Tibial artery (tissue), 4 donors: Measurements from ENCODE around the gene SAPCD2.

Source experiments
- DNase-seq, 2 donors: peaks; one replicate each; pipeline ENCODE4 v3.0.0-alpha.2; 2019
- H3K27ac ChIP-seq, 2 donors: fragments of 200-600 bp; sonication (generic) in 1 of 2; 1 replicate in 1 of 2; 2 replicates in 1 of 2; pipeline ENCODE4 v1.5.1; 2018 to 2019; ENCODE audit warnings: mild to moderate bottlenecking in 1 of 2
- H3K27me3 ChIP-seq, 2 donors: fragments of 200-600 bp; sonication (generic) in 1 of 2; one replicate each; pipeline versions ENCODE4 v1.5.1 to v1.6.0; 2016 to 2019
- H3K36me3 ChIP-seq, 3 donors: fragments of 200-600 bp; sonication (generic) in 2 of 3; one replicate each; pipeline ENCODE4 v1.5.1; 2016 to 2019; ENCODE audit warnings: mild to moderate bottlenecking in 2 of 3
- H3K4me1 ChIP-seq, 4 donors: fragments of 200-600 bp; sonication (generic) in 2 of 4; 1 replicate in 3 of 4; 2 replicates in 1 of 4; pipeline ENCODE4 v1.5.1; 2016 to 2019
- H3K4me3 ChIP-seq, 2 donors: fragments of 200-600 bp; sonication (generic) in 1 of 2; 1 replicate in 1 of 2; 2 replicates in 1 of 2; pipeline ENCODE4 v1.5.1; 2018 to 2019; ENCODE audit warnings: mild to moderate bottlenecking in 2 of 2
- H3K9me3 ChIP-seq, 3 donors: fragments of 200-600 bp; sonication (generic) in 1 of 3; one replicate each; pipeline ENCODE4 v1.5.1; 2016 to 2019
- CTCF ChIP-seq, 2 experiments: fragments of 200-600 bp in 1 of 2; fragments of 450-650 bp in 1 of 2; IDR thresholded peaks; one replicate each; pipeline ENCODE4 v1.5.1; 2017 to 2019; ENCODE audit warnings: antibody characterized with exemption in 2 of 2, mild to moderate bottlenecking in 1 of 2, moderate library complexity in 1 of 2
- intact Hi-C: fragments of 100-400 bp; cut with DNase I; formaldehyde crosslinking; loops from one replicate; pipeline ENCODE4 v1.15.0; 2023; ENCODE audit warnings: low total_unique reads

SAPCD2 gene

GRCh38 chr9:137077010-137077747, 6.8 kb upstream of the SAPCD2 start, which contains the start of gene UAP1L1:
UAP1L1 (plus strand) TSS chr9:137077517; CDS start chr9:137077533, 16 bp downstream.
- DNase-seq, result peak; percentile 87 to 88
- Histone ChIP-seq H3K4me1 (peaks cover 4 to 30% (median 22%) of the 10 kb centered on the region in 4 donors), H3K4me3 (peak within 1 kb of the TSS; percentile 54 to 65), H3K9me3 (no peaks in the 10 kb centered on the region), H3K36me3 (peaks cover 0 to 32% (median 28%) of the 10 kb centered on the region in 3 donors), H3K27me3 (peaks cover 0 to 31% of the 10 kb centered on the region in 2 donors), H3K27ac (peak within 1 kb of the TSS; percentile 52 to 63)
- intact Hi-C loops, result loop anchor here (5.0 kb wide), 1 partner anchor 35 kb away; no protein-coding TSS in a partner anchor
- no peak for TF ChIP-seq CTCF (IDR thresholded peaks at IDR 0.05)

GRCh38 chr9:137076636-137077009, 6.3 kb upstream of the SAPCD2 start:
- intact Hi-C loops, result loop anchor here (5.0 kb wide), 1 partner anchor 34 kb away; no protein-coding TSS in a partner anchor
- H3K9me3 ChIP-seq, result no peaks in the 10 kb centered on the region
- TF ChIP-seq CTCF (IDR thresholded peaks at IDR 0.05), result no peak
- peak overlapping the region; percentile 28 to 63 for H3K27ac ChIP-seq
- H3K36me3 ChIP-seq, result peaks cover 0 to 27% (median 23%) of the 10 kb centered on the region in 3 donors
- no peak for DNase-seq
- H3K4me3 ChIP-seq, result peak overlapping the region; percentile 54 to 65
- peaks cover 0 to 28% of the 10 kb centered on the region in 2 donors for H3K27me3 ChIP-seq
- H3K4me1 ChIP-seq, result peaks cover 4 to 31% (median 22%) of the 10 kb centered on the region in 4 donors

GRCh38 chr9:137075275-137075775, 5.0 kb upstream of the SAPCD2 start:
- no peak for DNase-seq
- H3K27ac ChIP-seq, result no peak overlapping the region
- intact Hi-C loops, result loop anchor here (5.0 kb wide), 1 partner anchor 33 kb away; no protein-coding TSS in a partner anchor
- no peaks in the 10 kb centered on the region for H3K9me3 ChIP-seq
- H3K36me3 ChIP-seq, result peaks cover 0 to 19% (median 16%) of the 10 kb centered on the region in 3 donors
- H3K27me3 ChIP-seq, result peaks cover 0 to 23% of the 10 kb centered on the region in 2 donors
- peaks cover 4 to 44% (median 31%) of the 10 kb centered on the region in 4 donors for H3K4me1 ChIP-seq
- no peak for TF ChIP-seq CTCF (IDR thresholded peaks at IDR 0.05)
- no peak overlapping the region for H3K4me3 ChIP-seq

GRCh38 chr9:137074657-137075274, 4.4 kb upstream of the SAPCD2 start:
- Histone ChIP-seq H3K27ac (no peak overlapping the region), H3K4me1 (peaks cover 4 to 50% (median 36%) of the 10 kb centered on the region in 4 donors), H3K9me3 (no peaks in the 10 kb centered on the region), H3K27me3 (peaks cover 0 to 26% of the 10 kb centered on the region in 2 donors), H3K4me3 (no peak overlapping the region), H3K36me3 (peaks cover 0 to 13% (median 11%) of the 10 kb centered on the region in 3 donors)
- intact Hi-C loops, result loop anchor here (5.0 kb wide), 1 partner anchor 32 kb away; no protein-coding TSS in a partner anchor
- no peak for TF ChIP-seq CTCF (IDR thresholded peaks at IDR 0.05)
- DNase-seq, result no peak

GRCh38 chr9:137073992-137074399, 3.6 kb upstream of the SAPCD2 start:
- H3K9me3 ChIP-seq, result no peaks in the 10 kb centered on the region
- DNase-seq, result no peak
- peaks cover 0 to 27% of the 10 kb centered on the region in 2 donors for H3K27me3 ChIP-seq
- peaks cover 0 to 5% (median 3%) of the 10 kb centered on the region in 3 donors for H3K36me3 ChIP-seq
- H3K4me3 ChIP-seq, result no peak overlapping the region
- H3K4me1 ChIP-seq, result peaks cover 4 to 50% (median 37%) of the 10 kb centered on the region in 4 donors
- intact Hi-C loops, result no loop called here
- no peak overlapping the region for H3K27ac ChIP-seq
- no peak for TF ChIP-seq CTCF (IDR thresholded peaks at IDR 0.05)
